HepG2 (cell line): ENCODE data around the gene KISS1R. TPM values are rescaled to one million over a fixed set of nuclear protein-coding genes. Genes with fewer than 3 reads are reported as not detected.
A peak's percentile ranks its signal among the peaks of the same experiment; 100 is the strongest.

Experiments used
- AFF4 ChIP-seq: sonication (generic); formaldehyde crosslinking; IDR thresholded peaks from 2 replicates; pipeline ENCODE4 v1.4.0; 2020; ENCODE audit warnings: missing genetic modification reagents
- CBX1 ChIP-seq: IDR thresholded peaks from one replicate; pipeline ENCODE4 v1.6.1; 2016; ENCODE audit warnings: antibody characterized with exemption, low read depth
- ELF4 ChIP-seq: sonication (generic); formaldehyde crosslinking; IDR thresholded peaks from 2 replicates; pipeline ENCODE4 v1.5.0; 2020; ENCODE audit warnings: missing genetic modification reagents, mild to moderate bottlenecking, moderate library complexity, borderline replicate concordance
- GATA4 ChIP-seq: sonication (generic); IDR thresholded peaks from 2 replicates; pipeline ENCODE4 v1.6.1; 2016; ENCODE audit warnings: antibody characterized with exemption, low read depth, borderline replicate concordance
- PCBP1 ChIP-seq: fragments of 200-400 bp; formaldehyde crosslinking; IDR thresholded peaks from 2 replicates; pipeline ENCODE4 v1.6.1; 2017; ENCODE audit warnings: mild to moderate bottlenecking, low read depth, low read length, borderline replicate concordance
- POLR2A ChIP-seq, 2 experiments: IDR thresholded peaks; 2 replicates each; pipeline ENCODE4 v1.6.1; 2011; ENCODE audit warnings: low read depth in 2 of 2, low read length in 2 of 2, mild to moderate bottlenecking in 1 of 2, moderate library complexity in 1 of 2; ENCODE audit not compliant: insufficient read depth in 1 of 2
- REST ChIP-seq, 2 experiments: IDR thresholded peaks; 2 replicates each; pipeline ENCODE4 v1.6.1; 2011 to 2012; ENCODE audit warnings: low read length in 2 of 2, borderline replicate concordance in 1 of 2, low read depth in 1 of 2, mild to moderate bottlenecking in 1 of 2, moderate library complexity in 1 of 2
- SKI ChIP-seq: fragments of 450-650 bp; IDR thresholded peaks from one replicate; pipeline ENCODE4 v1.6.1; 2018; ENCODE audit warnings: mild to moderate bottlenecking; ENCODE audit not compliant: partially characterized antibody
- ZBTB14 ChIP-seq: sonication (generic); formaldehyde crosslinking; IDR thresholded peaks from 2 replicates; pipeline ENCODE4 v1.4.0; 2020; ENCODE audit warnings: missing genetic modification reagents
- ZBTB4 ChIP-seq: sonication (generic); formaldehyde crosslinking; IDR thresholded peaks from 2 replicates; pipeline ENCODE4 v1.4.0; 2020; ENCODE audit warnings: missing genetic modification reagents, mild to moderate bottlenecking, borderline replicate concordance
- ZNF337 ChIP-seq: sonication (generic); formaldehyde crosslinking; IDR thresholded peaks from 2 replicates; pipeline ENCODE4 v1.5.1; 2020; ENCODE audit warnings: missing genetic modification reagents, low read depth, mild to moderate bottlenecking, borderline replicate concordance
- ZNF567 ChIP-seq: sonication (generic); formaldehyde crosslinking; IDR thresholded peaks from 2 replicates; pipeline ENCODE4 v1.8.1; 2023; ENCODE audit warnings: mild to moderate bottlenecking, missing genetic modification reagents, borderline replicate concordance
- ZNF710 ChIP-seq: sonication (generic); formaldehyde crosslinking; IDR thresholded peaks from 2 replicates; pipeline ENCODE4 v1.5.0; 2020; ENCODE audit warnings: mild to moderate bottlenecking, missing genetic modification reagents, borderline replicate concordance
- ZNF746 ChIP-seq: sonication (generic); formaldehyde crosslinking; IDR thresholded peaks from 2 replicates; pipeline ENCODE4 v1.8.0; 2022; ENCODE audit warnings: mild to moderate bottlenecking, missing genetic modification reagents
- ZNF878 ChIP-seq: sonication (generic); formaldehyde crosslinking; IDR thresholded peaks from 2 replicates; pipeline ENCODE4 v1.8.1; 2023; ENCODE audit warnings: mild to moderate bottlenecking, missing genetic modification reagents, moderate library complexity
- polyA plus RNA-seq, 8 experiments: library from polyadenylated mRNA; depleted of rRNA in 3 of 8; stranded (reverse) in 7 of 8; unstranded in 1 of 8; fragments of >200 nt; fragmentation: Illumina TruSeq in 4 of 8; extraction: Trizol in 4 of 8; gene quantifications; 2 replicates each; pipeline versions ENCODE4 v1.2.1 to v1.2.3, GENCODE V29; 2011 to 2016; ENCODE audit warnings: low read depth in 4 of 8, missing spikeins in 1 of 8, mixed read lengths in 1 of 8; ENCODE audit not compliant: insufficient read depth in 1 of 8
- total RNA-seq, 5 experiments: library from RNA; depleted of rRNA; stranded (reverse); fragments of >200 nt; fragmentation: Illumina TruSeq; extraction: Trizol; gene quantifications; 2 replicates each; pipeline ENCODE4 v1.2.3, GENCODE V29; 2016; ENCODE audit warnings: low read depth in 1 of 5

Gene KISS1R
- total and polyA plus RNA-seq, 2 of the 13 experiments (the other 11 are each of a cell fraction or from before 2014, with no cell fraction given): 1.1 to 10.2 TPM

GRCh38 chr19:960020-960419 is 42.9 kb downstream of the KISS1R start (continued):
- TF ChIP-seq REST (IDR thresholded peaks at IDR 0.05; ENCODE audit: borderline replicate concordance in 1 of 2, low read depth in 1 of 2, low read length in 2 of 2) (no peak), GATA4 (no peak), ZNF567 (CRISPR knock-in tag) (no peak), ZNF710 (CRISPR knock-in tag) (no peak), CBX1 (peak; percentile 9), POLR2A (IDR thresholded peaks at IDR 0.05; ENCODE audit: insufficient read depth in 1 of 2, low read depth in 2 of 2, low read length in 2 of 2) (0 out of 4 replicates have a peak, but pooled peaks of 1 of the 2 experiments have one; percentile 36), SKI (no peak), ZBTB4 (CRISPR knock-in tag) (no peak), ZNF337 (CRISPR knock-in tag) (no peak), ELF4 (CRISPR knock-in tag) (no peak), ZNF878 (CRISPR knock-in tag) (no peak), AFF4 (CRISPR knock-in tag) (no peak), ZBTB14 (CRISPR knock-in tag) (no peak), ZNF746 (CRISPR knock-in tag) (no peak), PCBP1 (no peak)
